ENCODE measurements around the gene SPOCD1. TPM values are rescaled to one million over a fixed set of nuclear protein-coding genes. Genes with fewer than 3 reads are reported as not detected.

SPOCD1 gene
- total RNA-seq, 2 donors from 2014 or later = 2.0 to 3.1 TPM

GRCh38 chr1:31807273-31808048, 8.4 kb downstream of the SPOCD1 start:
- no peaks in the 10 kb centered on the region for H3K27me3 ChIP-seq (ENCODE audit: control insufficient read depth, insufficient read depth, low read length, poor library complexity, severe bottlenecking)
- no peak overlapping the region for H3K4me3 ChIP-seq (ENCODE audit: low read length)
- H3K9me3 Mint-ChIP-seq = peaks cover 5% of the 10 kb centered on the region
- no peak overlapping the region for H3K9ac ChIP-seq (ENCODE audit: extremely low read depth, low read length, poor library complexity, severe bottlenecking)
- 92 to 98% methylated on average over 3 to 4 of the region's 4 CpGs for WGBS, 2 experiments (ENCODE audit: insufficient coverage in 1 of 2, insufficient read length in 1 of 2)
- H3K27ac Mint-ChIP-seq = no peak overlapping the region
- no peaks in the 10 kb centered on the region for H3K36me3 Mint-ChIP-seq (ENCODE audit: low read depth)
- H3K9me3 ChIP-seq (ENCODE audit: control insufficient read depth, low read length) = no peaks in the 10 kb centered on the region
- no peaks in the 10 kb centered on the region for H3K36me3 ChIP-seq (ENCODE audit: control insufficient read depth, insufficient read depth, low read length)
- H3K4me1 Mint-ChIP-seq = no peaks in the 10 kb centered on the region
- no peak for DNase-seq
- peaks cover 2% of the 10 kb centered on the region for H3K27me3 Mint-ChIP-seq (ENCODE audit: insufficient read depth)
- no peak overlapping the region for H3K4me3 Mint-ChIP-seq
- no peak overlapping the region for H3K27ac ChIP-seq (ENCODE audit: low read depth, low read length)
- no peak for TF ChIP-seq CTCF (conservative IDR thresholded peaks at IDR 0.05)
- no peaks in the 10 kb centered on the region for H3K4me1 ChIP-seq (ENCODE audit: control insufficient read depth, insufficient read depth, low read length)

DNA sequence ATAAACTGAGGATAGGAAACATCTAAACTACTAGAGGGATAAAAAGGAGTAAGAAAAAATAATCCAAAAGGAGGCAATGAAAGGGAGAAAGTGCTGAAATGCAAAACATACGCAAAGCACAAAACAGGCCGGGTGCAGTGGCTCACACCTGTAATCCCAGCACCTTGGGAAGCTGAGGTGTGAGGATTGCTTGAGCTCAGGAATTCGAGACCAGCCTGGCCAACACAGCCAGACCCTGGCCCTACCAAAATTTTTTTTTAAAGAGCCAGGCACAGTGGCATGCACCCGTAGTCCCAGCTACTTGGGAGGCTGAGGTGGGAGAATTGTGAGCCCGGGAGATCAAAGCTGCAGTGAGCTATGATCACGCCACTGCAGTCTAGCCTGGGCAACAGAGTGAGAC, 10.5 kb downstream of the SPOCD1 start:
- no peaks in the 10 kb centered on the region for H3K27me3 ChIP-seq (ENCODE audit: control insufficient read depth, insufficient read depth, low read length, poor library complexity, severe bottlenecking)
- Mint-ChIP-seq H3K27me3 (ENCODE audit: insufficient read depth) (peaks cover 2% of the 10 kb centered on the region), H3K4me3 (no peak overlapping the region), H3K9me3 (peaks cover 5% of the 10 kb centered on the region), H3K4me1 (no peaks in the 10 kb centered on the region), H3K36me3 (ENCODE audit: low read depth) (no peaks in the 10 kb centered on the region), H3K27ac (no peak overlapping the region)
- WGBS, 2 experiments (ENCODE audit: insufficient coverage in 1 of 2, insufficient read length in 1 of 2) = 90 to 100% methylated on average over 5 to 6 of the region's 6 CpGs
- no peak overlapping the region for H3K4me3 ChIP-seq (ENCODE audit: low read length)
- no peaks in the 10 kb centered on the region for H3K4me1 ChIP-seq (ENCODE audit: control insufficient read depth, insufficient read depth, low read length)
- DNase-seq = no peak
- H3K36me3 ChIP-seq (ENCODE audit: control insufficient read depth, insufficient read depth, low read length) = no peaks in the 10 kb centered on the region
- H3K9me3 ChIP-seq (ENCODE audit: control insufficient read depth, low read length) = no peaks in the 10 kb centered on the region
- no peak overlapping the region for H3K27ac ChIP-seq (ENCODE audit: low read depth, low read length)
- TF ChIP-seq CTCF (conservative IDR thresholded peaks at IDR 0.05) = no peak
- H3K9ac ChIP-seq (ENCODE audit: extremely low read depth, low read length, poor library complexity, severe bottlenecking) = no peak overlapping the region

DNA sequence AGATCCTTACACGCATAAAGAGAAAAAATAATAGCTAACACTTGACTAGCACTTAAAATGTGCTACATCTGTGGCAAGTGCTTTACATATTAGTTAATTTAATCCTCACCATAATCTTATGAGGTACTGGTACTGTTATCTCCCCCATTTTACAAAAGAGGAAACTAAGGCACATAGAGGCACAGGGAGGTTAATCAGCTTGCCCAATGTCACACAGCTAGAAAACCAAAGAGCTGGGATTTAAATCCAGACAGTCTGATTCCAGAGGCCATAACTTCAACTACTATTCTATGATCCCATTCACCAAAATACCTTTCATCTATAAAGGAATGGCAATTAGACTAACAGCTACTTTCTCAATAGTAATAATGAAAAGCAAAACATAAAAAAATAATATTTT, 11.7 kb downstream of the SPOCD1 start:
- 96% methylated on average over 1 of the region's 1 CpG; no CpG with 5 or more reads in 1 of the 2 experiments for WGBS, 2 experiments (ENCODE audit: insufficient coverage in 1 of 2, insufficient read length in 1 of 2)
- H3K36me3 ChIP-seq (ENCODE audit: control insufficient read depth, insufficient read depth, low read length) = no peaks in the 10 kb centered on the region
- no peaks in the 10 kb centered on the region for H3K36me3 Mint-ChIP-seq (ENCODE audit: low read depth)
- no peak overlapping the region for H3K4me3 ChIP-seq (ENCODE audit: low read length)
- H3K27ac Mint-ChIP-seq = no peak overlapping the region
- no peak overlapping the region for H3K9ac ChIP-seq (ENCODE audit: extremely low read depth, low read length, poor library complexity, severe bottlenecking)
- no peaks in the 10 kb centered on the region for H3K4me1 Mint-ChIP-seq
- no peak for DNase-seq
- H3K9me3 ChIP-seq (ENCODE audit: control insufficient read depth, low read length) = no peaks in the 10 kb centered on the region
- H3K9me3 Mint-ChIP-seq = peaks cover 5% of the 10 kb centered on the region
- H3K27me3 Mint-ChIP-seq (ENCODE audit: insufficient read depth) = no peaks in the 10 kb centered on the region
- peaks cover 5% of the 10 kb centered on the region for H3K4me1 ChIP-seq (ENCODE audit: control insufficient read depth, insufficient read depth, low read length)
- H3K4me3 Mint-ChIP-seq = no peak overlapping the region
- TF ChIP-seq CTCF (conservative IDR thresholded peaks at IDR 0.05) = no peak
- H3K27ac ChIP-seq (ENCODE audit: low read depth, low read length) = no peak overlapping the region
- no peaks in the 10 kb centered on the region for H3K27me3 ChIP-seq (ENCODE audit: control insufficient read depth, insufficient read depth, low read length, poor library complexity, severe bottlenecking)
